ENCODE results near the gene KHDC1.

DNA sequence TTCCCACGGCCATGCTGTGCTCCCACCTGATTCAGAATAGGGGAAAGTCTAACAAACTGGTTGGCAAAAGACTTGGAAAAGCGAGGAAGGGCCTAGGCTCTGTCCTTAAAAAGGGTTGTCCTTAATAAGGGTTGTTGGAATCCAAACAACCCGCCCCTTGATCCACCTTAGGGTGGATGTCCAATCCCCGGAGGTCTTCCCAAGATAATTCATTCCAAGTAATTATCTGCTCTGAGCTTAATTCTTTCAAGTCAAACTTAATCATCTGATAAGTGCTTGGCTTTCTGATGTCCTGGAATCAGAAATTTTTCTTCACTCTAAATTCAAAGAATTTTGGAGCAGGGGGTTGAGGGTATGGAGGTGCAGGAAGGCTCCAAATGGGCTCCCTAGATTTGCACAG lies 37.6 kb downstream of the KHDC1 start, which contains the start of gene KHDC1L:
- TF ChIP-seq, protein P1, sequence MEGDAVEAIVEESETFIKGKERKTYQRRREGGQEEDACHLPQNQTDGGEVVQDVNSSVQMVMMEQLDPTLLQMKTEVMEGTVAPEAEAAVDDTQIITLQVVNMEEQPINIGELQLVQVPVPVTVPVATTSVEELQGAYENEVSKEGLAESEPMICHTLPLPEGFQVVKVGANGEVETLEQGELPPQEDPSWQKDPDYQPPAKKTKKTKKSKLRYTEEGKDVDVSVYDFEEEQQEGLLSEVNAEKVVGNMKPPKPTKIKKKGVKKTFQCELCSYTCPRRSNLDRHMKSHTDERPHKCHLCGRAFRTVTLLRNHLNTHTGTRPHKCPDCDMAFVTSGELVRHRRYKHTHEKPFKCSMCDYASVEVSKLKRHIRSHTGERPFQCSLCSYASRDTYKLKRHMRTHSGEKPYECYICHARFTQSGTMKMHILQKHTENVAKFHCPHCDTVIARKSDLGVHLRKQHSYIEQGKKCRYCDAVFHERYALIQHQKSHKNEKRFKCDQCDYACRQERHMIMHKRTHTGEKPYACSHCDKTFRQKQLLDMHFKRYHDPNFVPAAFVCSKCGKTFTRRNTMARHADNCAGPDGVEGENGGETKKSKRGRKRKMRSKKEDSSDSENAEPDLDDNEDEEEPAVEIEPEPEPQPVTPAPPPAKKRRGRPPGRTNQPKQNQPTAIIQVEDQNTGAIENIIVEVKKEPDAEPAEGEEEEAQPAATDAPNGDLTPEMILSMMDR (IDR thresholded peaks at IDR 0.05 in 2 of 3, conservative IDR thresholded peaks at IDR 0.05 in 1 of 3; ENCODE audit: borderline replicate concordance in 1 of 3, insufficient read depth in 1 of 3, low read depth in 2 of 3, low read length in 2 of 3): no peak
- TF ChIP-seq CBX3 (IDR thresholded peaks at IDR 0.05; ENCODE audit: low read depth): no peak
- no peak for TF ChIP-seq EZH2phosphoT487 (IDR thresholded peaks at IDR 0.05; ENCODE audit: borderline replicate concordance)
- TF ChIP-seq SIN3A (IDR thresholded peaks at IDR 0.05; ENCODE audit: low read depth): no peak
- TF ChIP-seq EZH2 (IDR thresholded peaks at IDR 0.05): no peak
- TF ChIP-seq POLR2AphosphoS5 (IDR thresholded peaks at IDR 0.05; ENCODE audit: low read depth, low read length): no peak
- TF ChIP-seq, protein P2, sequence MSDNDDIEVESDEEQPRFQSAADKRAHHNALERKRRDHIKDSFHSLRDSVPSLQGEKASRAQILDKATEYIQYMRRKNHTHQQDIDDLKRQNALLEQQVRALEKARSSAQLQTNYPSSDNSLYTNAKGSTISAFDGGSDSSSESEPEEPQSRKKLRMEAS (IDR thresholded peaks at IDR 0.05): no peak
- no peak for TF ChIP-seq RAD21 (IDR thresholded peaks at IDR 0.05; ENCODE audit: low read depth)
- no peak for TF ChIP-seq POLR2A (IDR thresholded peaks at IDR 0.05; ENCODE audit: borderline replicate concordance, extremely low read depth, insufficient read depth, insufficient read length)
- no peak for TF ChIP-seq JUND (IDR thresholded peaks at IDR 0.05)
